Neural progenitor cell (in vitro differentiated cells): Measurements from ENCODE around the gene CAMKMT. TPM values are rescaled to one million over a fixed set of nuclear protein-coding genes. Genes with fewer than 3 reads are reported as not detected.

ENCODE experiments used
- DNase-seq: peaks from one replicate; pipeline ENCODE4 v3.0.0-alpha.2; 2016; ENCODE audit warnings: low spot score
- H2AFZ ChIP-seq: fragments of 200-600 bp; sonication (generic); replicated peaks from 2 replicates; pipeline ENCODE4 v1.6.1; 2016; ENCODE audit warnings: antibody characterized with exemption
- H3F3A ChIP-seq: fragments of 200-600 bp; sonication (generic); 2 replicates; pipeline ENCODE4 v1.6.1; 2016; ENCODE audit warnings: antibody characterized with exemption, low read depth
- H3K27ac ChIP-seq: fragments of 200-600 bp; sonication (generic); 2 replicates; pipeline ENCODE4 v1.5.1; 2016; ENCODE audit warnings: mild to moderate bottlenecking
- H3K27me3 ChIP-seq: fragments of 200-600 bp; sonication (generic); 2 replicates; pipeline ENCODE4 v1.6.1; 2016; ENCODE audit warnings: mild to moderate bottlenecking, moderate library complexity
- H3K36me3 ChIP-seq: fragments of 200-600 bp; sonication (generic); 2 replicates; pipeline ENCODE4 v1.5.1; 2016
- H3K4me1 ChIP-seq: fragments of 200-600 bp; sonication (generic); 2 replicates; pipeline ENCODE4 v1.6.1; 2016; ENCODE audit warnings: mixed run types
- H3K4me2 ChIP-seq: fragments of 200-600 bp; sonication (generic); 2 replicates; pipeline ENCODE4 v1.6.1; 2016
- H3K4me3 ChIP-seq: fragments of 200-600 bp; sonication (generic); 2 replicates; pipeline ENCODE4 v1.5.1; 2016
- H3K79me2 ChIP-seq: fragments of 200-600 bp; sonication (generic); 2 replicates; pipeline ENCODE4 v1.6.1; 2016; ENCODE audit warnings: low read depth
- H3K9ac ChIP-seq: fragments of 200-600 bp; sonication (generic); 2 replicates; pipeline ENCODE4 v1.6.1; 2016
- H3K9me3 ChIP-seq: fragments of 200-600 bp; sonication (generic); 2 replicates; pipeline ENCODE4 v1.5.1; 2016; ENCODE audit warnings: low read depth
- H4K20me1 ChIP-seq: fragments of 200-600 bp; sonication (generic); 2 replicates; pipeline ENCODE4 v1.6.1; 2016; ENCODE audit warnings: low read depth
- H3K27ac Mint-ChIP-seq: 3 replicates; pipeline ENCODE4 v1.8.0; 2021; ENCODE audit warnings: mixed read lengths
- H3K27me3 Mint-ChIP-seq: 2 replicates; pipeline ENCODE4 v1.8.0; 2022; ENCODE audit warnings: low read depth, mild to moderate bottlenecking, inconsistent platforms, moderate library complexity, mixed read lengths; ENCODE audit not compliant: insufficient read depth
- H3K36me3 Mint-ChIP-seq: 3 replicates; pipeline ENCODE4 v1.8.0; 2021; ENCODE audit warnings: mixed read lengths
- H3K4me1 Mint-ChIP-seq: 3 replicates; pipeline ENCODE4 v1.8.0; 2021; ENCODE audit warnings: mixed read lengths
- H3K4me3 Mint-ChIP-seq: 3 replicates; pipeline ENCODE4 v1.8.0; 2021; ENCODE audit warnings: mild to moderate bottlenecking, moderate library complexity, mixed read lengths
- H3K9me3 Mint-ChIP-seq: 3 replicates; pipeline ENCODE4 v1.8.0; 2020; ENCODE audit warnings: mixed read lengths
- EZH2 ChIP-seq: fragments of 200-600 bp; sonication (generic); IDR thresholded peaks from 2 replicates; pipeline ENCODE4 v1.6.1; 2017; ENCODE audit warnings: antibody characterized with exemption, mild to moderate bottlenecking, moderate library complexity
- EZH2phosphoT487 ChIP-seq: fragments of 200-600 bp; sonication (generic); IDR thresholded peaks from 2 replicates; pipeline ENCODE4 v1.6.1; 2017; ENCODE audit warnings: antibody characterized with exemption
- total RNA-seq: library from RNA; depleted of rRNA; stranded (reverse); fragments of >200 nt; gene quantifications from 2 replicates; pipeline ENCODE4 v1.2.3, GENCODE V29; 2015; ENCODE audit warnings: low replicate concordance
- TF ChIP-seq, protein P1 (sequence below): fragments of 200-600 bp; sonication (generic); IDR thresholded peaks from 2 replicates; pipeline ENCODE4 v1.5.1; 2017; ENCODE audit warnings: antibody characterized with exemption, mild to moderate bottlenecking

CAMKMT gene
- total RNA-seq, 1 donor from 2014 or later, result 28.5 TPM

DNA sequence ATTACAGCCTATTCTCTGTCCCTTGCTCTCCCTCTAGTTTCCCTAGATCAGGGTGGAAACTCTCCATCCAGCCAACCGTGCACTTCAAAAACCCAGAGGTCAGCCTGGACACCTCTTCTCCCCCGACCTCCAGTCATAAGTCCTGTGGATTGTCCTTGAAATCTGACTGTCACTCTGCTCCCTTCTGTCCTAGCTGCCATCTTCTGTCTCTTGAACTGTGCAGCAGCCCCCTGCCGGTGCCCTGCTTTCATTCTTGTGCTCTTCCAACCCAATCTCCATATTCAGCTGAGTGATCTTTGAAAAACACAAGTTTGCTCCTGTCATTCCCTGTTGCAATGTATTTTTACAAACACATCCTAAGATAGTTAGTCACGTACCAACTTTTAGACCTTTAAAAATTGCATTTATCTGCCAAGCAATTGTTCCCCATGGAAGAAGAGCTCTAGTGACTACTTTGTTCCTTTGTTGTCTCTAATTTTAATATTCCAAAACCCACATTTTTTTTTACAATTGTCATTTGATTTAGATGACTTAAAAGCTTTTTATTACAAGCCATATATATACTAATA is 254.3 kb downstream of the CAMKMT start:
- H3K9me3 ChIP-seq, result no peaks in the 10 kb centered on the region
- H4K20me1 ChIP-seq, result no peaks in the 10 kb centered on the region
- H3K4me1 ChIP-seq, result peaks cover 9% of the 10 kb centered on the region
- H3K27ac ChIP-seq, result no peak overlapping the region
- H3K9ac ChIP-seq, result no peak overlapping the region
- H3K4me2 ChIP-seq, result no peak overlapping the region
- TF ChIP-seq, protein P1, sequence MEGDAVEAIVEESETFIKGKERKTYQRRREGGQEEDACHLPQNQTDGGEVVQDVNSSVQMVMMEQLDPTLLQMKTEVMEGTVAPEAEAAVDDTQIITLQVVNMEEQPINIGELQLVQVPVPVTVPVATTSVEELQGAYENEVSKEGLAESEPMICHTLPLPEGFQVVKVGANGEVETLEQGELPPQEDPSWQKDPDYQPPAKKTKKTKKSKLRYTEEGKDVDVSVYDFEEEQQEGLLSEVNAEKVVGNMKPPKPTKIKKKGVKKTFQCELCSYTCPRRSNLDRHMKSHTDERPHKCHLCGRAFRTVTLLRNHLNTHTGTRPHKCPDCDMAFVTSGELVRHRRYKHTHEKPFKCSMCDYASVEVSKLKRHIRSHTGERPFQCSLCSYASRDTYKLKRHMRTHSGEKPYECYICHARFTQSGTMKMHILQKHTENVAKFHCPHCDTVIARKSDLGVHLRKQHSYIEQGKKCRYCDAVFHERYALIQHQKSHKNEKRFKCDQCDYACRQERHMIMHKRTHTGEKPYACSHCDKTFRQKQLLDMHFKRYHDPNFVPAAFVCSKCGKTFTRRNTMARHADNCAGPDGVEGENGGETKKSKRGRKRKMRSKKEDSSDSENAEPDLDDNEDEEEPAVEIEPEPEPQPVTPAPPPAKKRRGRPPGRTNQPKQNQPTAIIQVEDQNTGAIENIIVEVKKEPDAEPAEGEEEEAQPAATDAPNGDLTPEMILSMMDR, result peak; percentile 24
- TF ChIP-seq EZH2 (no peak), EZH2phosphoT487 (no peak)
- Mint-ChIP-seq H3K9me3 (no peaks in the 10 kb centered on the region), H3K36me3 (no peaks in the 10 kb centered on the region), H3K4me1 (peaks cover 3% of the 10 kb centered on the region), H3K4me3 (no peak overlapping the region), H3K27me3 (no peaks in the 10 kb centered on the region), H3K27ac (no peak overlapping the region)
- H3F3A ChIP-seq, result no peaks in the 10 kb centered on the region
- no peak overlapping the region for H2AFZ ChIP-seq
- no peaks in the 10 kb centered on the region for H3K27me3 ChIP-seq
- H3K79me2 ChIP-seq, result no peaks in the 10 kb centered on the region
- H3K36me3 ChIP-seq, result no peaks in the 10 kb centered on the region
- peak; percentile 30 for DNase-seq
- no peak overlapping the region for H3K4me3 ChIP-seq

DNA sequence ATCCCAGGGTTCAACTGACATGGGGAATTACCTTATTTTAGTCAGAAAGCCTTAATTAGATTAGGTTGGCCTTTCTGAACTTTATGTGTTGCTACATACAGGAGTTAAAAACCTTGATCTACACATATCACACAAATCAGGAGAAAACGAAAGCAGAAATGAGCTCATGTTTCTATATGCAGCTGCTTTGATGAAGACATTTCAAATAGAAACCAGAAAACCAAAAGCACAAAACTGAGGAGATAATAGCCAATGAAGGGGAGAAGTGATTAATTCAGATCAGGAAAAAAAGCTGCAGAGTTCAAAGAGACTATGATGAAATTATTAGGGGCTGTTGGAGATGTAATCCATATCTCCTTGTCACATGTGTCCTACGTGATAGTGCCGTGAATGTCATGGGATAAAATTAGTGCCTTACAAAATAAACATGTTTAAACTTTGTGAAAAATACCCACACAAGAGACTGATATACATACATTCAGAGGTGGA is 255.0 kb downstream of the CAMKMT start:
- H3K4me1 Mint-ChIP-seq, result peaks cover 3% of the 10 kb centered on the region
- Histone ChIP-seq H4K20me1 (no peaks in the 10 kb centered on the region), H3F3A (no peaks in the 10 kb centered on the region), H3K4me1 (peaks cover 9% of the 10 kb centered on the region), H2AFZ (no peak overlapping the region), H3K4me2 (no peak overlapping the region), H3K4me3 (no peak overlapping the region), H3K36me3 (no peaks in the 10 kb centered on the region), H3K27ac (no peak overlapping the region), H3K9ac (no peak overlapping the region), H3K9me3 (no peaks in the 10 kb centered on the region), H3K79me2 (no peaks in the 10 kb centered on the region), H3K27me3 (no peaks in the 10 kb centered on the region)
- H3K4me3 Mint-ChIP-seq, result no peak overlapping the region
- H3K27me3 Mint-ChIP-seq, result no peaks in the 10 kb centered on the region
- no peak for DNase-seq
- H3K27ac Mint-ChIP-seq, result no peak overlapping the region
- TF ChIP-seq EZH2 (no peak), EZH2phosphoT487 (no peak)
- TF ChIP-seq, protein P1, result no peak
- no peaks in the 10 kb centered on the region for H3K36me3 Mint-ChIP-seq
- H3K9me3 Mint-ChIP-seq, result no peaks in the 10 kb centered on the region

DNA sequence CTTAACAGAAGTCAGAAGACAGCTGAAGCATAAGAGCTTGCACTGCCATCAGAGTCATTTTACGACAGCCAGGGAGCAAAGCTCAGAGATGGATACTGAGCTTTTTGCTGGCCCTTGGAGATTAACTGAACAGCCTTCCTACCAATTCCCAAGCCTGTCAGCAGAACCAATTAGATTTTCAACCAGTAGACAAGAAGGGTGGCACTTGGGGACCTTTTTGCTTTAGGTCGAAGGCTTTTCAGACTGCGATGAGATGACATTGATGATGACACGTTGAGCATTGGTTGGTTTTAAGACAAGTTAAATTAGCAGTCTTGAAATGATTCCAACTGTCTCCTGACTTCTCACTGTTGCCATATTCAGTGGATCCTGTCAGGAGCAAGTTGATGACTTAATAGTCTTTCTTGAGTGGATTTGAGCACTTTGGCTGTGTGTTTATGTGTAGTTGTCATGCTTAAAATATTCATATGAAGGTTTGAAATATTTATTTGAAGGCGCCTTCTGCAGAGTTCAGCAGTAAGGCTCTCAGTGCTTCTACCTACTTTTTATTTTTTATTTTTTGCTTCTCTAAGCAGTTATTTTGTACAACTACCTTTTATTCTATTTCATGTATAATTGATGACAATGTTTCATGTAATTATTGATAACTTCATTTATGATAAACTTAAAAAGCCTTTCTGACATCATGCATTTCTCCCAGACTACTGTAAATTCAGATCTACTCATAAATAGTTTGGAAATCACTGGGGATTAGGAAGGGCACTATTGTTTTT is 256.7 kb downstream of the CAMKMT start:
- H3K27ac Mint-ChIP-seq, result no peak overlapping the region
- H3K36me3 Mint-ChIP-seq, result no peaks in the 10 kb centered on the region
- TF ChIP-seq EZH2phosphoT487, result no peak
- TF ChIP-seq EZH2, result no peak
- TF ChIP-seq, protein P1, result no peak
- H3K27me3 ChIP-seq, result no peaks in the 10 kb centered on the region
- DNase-seq, result peak; percentile 7
- H3K4me3 Mint-ChIP-seq, result no peak overlapping the region
- H3K27ac ChIP-seq, result no peak overlapping the region
- no peaks in the 10 kb centered on the region for H3F3A ChIP-seq
- no peaks in the 10 kb centered on the region for H3K27me3 Mint-ChIP-seq
- no peaks in the 10 kb centered on the region for H4K20me1 ChIP-seq
- H3K79me2 ChIP-seq, result no peaks in the 10 kb centered on the region
- H2AFZ ChIP-seq, result no peak overlapping the region
- H3K9me3 Mint-ChIP-seq, result no peaks in the 10 kb centered on the region
- peaks cover 9% of the 10 kb centered on the region for H3K4me1 ChIP-seq
- H3K4me3 ChIP-seq, result no peak overlapping the region
- no peaks in the 10 kb centered on the region for H3K36me3 ChIP-seq
- H3K9ac ChIP-seq, result no peak overlapping the region
- no peak overlapping the region for H3K4me2 ChIP-seq
- no peaks in the 10 kb centered on the region for H3K9me3 ChIP-seq
- H3K4me1 Mint-ChIP-seq, result peaks cover 3% of the 10 kb centered on the region
